Left ventricle myocardium inferior (tissue), 1 donor: Measurements from ENCODE around the gene BMF. TPM values are rescaled to one million over a fixed set of nuclear protein-coding genes. Genes with fewer than 3 reads are reported as not detected.

ENCODE experiments used
- DNase-seq: peaks from one replicate; pipeline ENCODE4 v3.0.0-alpha.2; 2020
- H3K27ac ChIP-seq: fragments of 200-600 bp; replicated peaks from 2 replicates; pipeline ENCODE4 v1.8.0; 2021
- H3K27me3 ChIP-seq: fragments of 200-600 bp; 2 replicates; pipeline ENCODE4 v1.8.0; 2021; ENCODE audit warnings: low read depth
- H3K36me3 ChIP-seq: fragments of 200-600 bp; 2 replicates; pipeline ENCODE4 v1.8.0; 2021
- H3K4me1 ChIP-seq: fragments of 200-600 bp; 2 replicates; pipeline ENCODE4 v1.8.0; 2021
- H3K4me3 ChIP-seq: fragments of 200-600 bp; 2 replicates; pipeline ENCODE4 v1.8.0; 2021; ENCODE audit warnings: mild to moderate bottlenecking, moderate library complexity
- H3K9me3 ChIP-seq: fragments of 200-600 bp; replicated peaks from 2 replicates; pipeline ENCODE4 v1.8.0; 2021
- CTCF ChIP-seq: fragments of 200-600 bp; IDR thresholded peaks from 2 replicates; pipeline ENCODE4 v1.8.0; 2021; ENCODE audit warnings: antibody characterized with exemption, mild to moderate bottlenecking, borderline replicate concordance
- intact Hi-C: fragments of 100-400 bp; cut with micrococcal nuclease; formaldehyde crosslinking; loops from one replicate; pipeline ENCODE4 v1.11.0; 2022
- total RNA-seq: library from RNA; stranded (reverse); fragmentation: NEBNext Ultra II Directional; extraction: Animal tissue kit (Norgen Biotek cat#: 25700); gene quantifications from one replicate; pipeline ENCODE4 v1.2.1, GENCODE V29; 2021
- donor health status: DM: no; HTN: yes; CAD: no; lungs with severe emphysema.

The BMF gene
- total RNA-seq, 1 donor from 2014 or later = 3.1 TPM

- H3K27me3 ChIP-seq = no peaks in the 10 kb centered on the region
Measured at GRCh38 chr15:40097968-40098476, 10.7 kb downstream of the BMF start.

GRCh38 chr15:40097096-40097967, 11.3 kb downstream of the BMF start:
- TF ChIP-seq CTCF = no peak
- Histone ChIP-seq H3K9me3 (no peaks in the 10 kb centered on the region), H3K36me3 (no peaks in the 10 kb centered on the region), H3K4me1 (peaks cover 85% of the 10 kb centered on the region), H3K27me3 (no peaks in the 10 kb centered on the region), H3K27ac (peak overlapping the region; percentile 91), H3K4me3 (no peak overlapping the region)
- no peak for DNase-seq
- intact Hi-C loops = no loop called here

More at GRCh38 chr15:40097968-40098476, 10.7 kb downstream of the BMF start:
- Histone ChIP-seq H3K36me3 (no peaks in the 10 kb centered on the region), H3K9me3 (no peaks in the 10 kb centered on the region), H3K4me1 (peaks cover 85% of the 10 kb centered on the region), H3K4me3 (no peak overlapping the region), H3K27ac (peak overlapping the region; percentile 91)
- intact Hi-C loops = no loop called here
- TF ChIP-seq CTCF = no peak
- peak; percentile 65 for DNase-seq

- Histone ChIP-seq H3K4me1 (peaks cover 84% of the 10 kb centered on the region), H3K36me3 (peaks cover under 1% of the 10 kb centered on the region)
- intact Hi-C loops = no loop called here
Measured at GRCh38 chr15:40096094-40096891, 12.4 kb downstream of the BMF start.

GRCh38 chr15:40095371-40096093, 13.1 kb downstream of the BMF start:
- H3K36me3 ChIP-seq = peaks cover 6% of the 10 kb centered on the region
- DNase-seq = no peak
- no peak overlapping the region for H3K4me3 ChIP-seq
- no peaks in the 10 kb centered on the region for H3K9me3 ChIP-seq
- no peaks in the 10 kb centered on the region for H3K27me3 ChIP-seq
- peaks cover 84% of the 10 kb centered on the region for H3K4me1 ChIP-seq
- TF ChIP-seq CTCF = no peak
- intact Hi-C loops = no loop called here
- no peak overlapping the region for H3K27ac ChIP-seq

More at GRCh38 chr15:40096094-40096891, 12.4 kb downstream of the BMF start:
- H3K27ac ChIP-seq = no peak overlapping the region
- TF ChIP-seq CTCF = no peak
- H3K4me3 ChIP-seq = no peak overlapping the region
- no peak for DNase-seq
- H3K27me3 ChIP-seq = no peaks in the 10 kb centered on the region
- no peaks in the 10 kb centered on the region for H3K9me3 ChIP-seq

- intact Hi-C loops = no loop called here
- Histone ChIP-seq H3K36me3 (peaks cover 6% of the 10 kb centered on the region), H3K9me3 (no peaks in the 10 kb centered on the region), H3K4me1 (peaks cover 84% of the 10 kb centered on the region), H3K27me3 (no peaks in the 10 kb centered on the region), H3K4me3 (no peak overlapping the region), H3K27ac (no peak overlapping the region)
- TF ChIP-seq CTCF = no peak
- no peak for DNase-seq
Measured at GRCh38 chr15:40094156-40094555, 14.5 kb downstream of the BMF start.
